ENCODE data around the gene SLC24A3.

The SLC24A3 gene

DNA sequence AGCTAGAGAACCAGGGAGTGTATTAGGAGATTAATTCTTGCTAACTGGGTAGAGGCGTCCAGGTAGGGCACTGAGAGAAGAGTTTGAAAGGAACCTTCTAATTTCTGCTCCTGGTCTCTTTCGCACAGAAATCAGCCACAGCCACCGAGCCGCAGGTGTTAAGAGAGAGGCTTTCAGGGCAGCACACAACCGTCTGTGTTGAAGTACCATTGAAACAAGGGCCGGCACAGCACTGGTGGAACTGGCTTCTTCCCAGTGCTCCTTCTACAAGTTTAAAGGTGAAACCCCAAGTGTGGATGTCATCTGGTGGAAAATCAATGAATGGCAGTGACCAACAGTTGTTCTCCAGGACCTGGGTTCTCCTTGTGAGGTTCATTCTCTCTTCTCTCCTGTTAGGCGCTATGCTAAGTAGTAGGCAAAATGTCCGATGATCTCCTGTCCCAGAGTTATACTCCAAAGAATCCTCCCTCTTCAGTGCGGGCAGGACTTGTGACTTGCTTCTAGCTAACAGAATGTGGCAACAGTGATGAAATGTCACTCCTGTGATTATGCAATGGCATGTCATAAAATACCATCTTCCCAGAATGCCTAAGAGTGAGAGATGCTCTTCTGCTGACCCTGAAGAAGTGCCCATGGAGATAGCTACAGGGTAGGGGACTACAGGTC, 530.7 kb downstream of the SLC24A3 start:
- Histone ChIP-seq H3K4me2 (ENCODE audit: low read depth, low read length, poor library complexity, severe bottlenecking) (peak overlapping the region; percentile 75), H3K79me2 (ENCODE audit: insufficient read depth, low read length) (no peaks in the 10 kb centered on the region), H3K9ac (ENCODE audit: low read depth, low read length, poor library complexity, severe bottlenecking) (peak overlapping the region; percentile 46), H3K4me3 (ENCODE audit: low read length, poor library complexity, severe bottlenecking) (peak overlapping the region; percentile 56), H3K9me2 (replicated peaks; ENCODE audit: low read depth, low read length) (no peaks in the 10 kb centered on the region), H3K27me3 (ENCODE audit: insufficient read depth, low read length, poor library complexity, severe bottlenecking) (no peaks in the 10 kb centered on the region), H3F3A (ENCODE audit: low read depth) (no peaks in the 10 kb centered on the region), H3K9me3 (ENCODE audit: insufficient read depth, low read depth, low read length) (0 out of 2 replicates have a peak, but pooled peaks cover 8% of the 10 kb centered on the region), H2AFZ (ENCODE audit: low read length) (no peak overlapping the region), H3K36me3 (ENCODE audit: insufficient read depth, low read length) (no peaks in the 10 kb centered on the region), H4K20me1 (ENCODE audit: insufficient read depth, low read length, poor library complexity, severe bottlenecking) (no peaks in the 10 kb centered on the region), H3K4me1 (ENCODE audit: insufficient read depth, low read length, poor library complexity, severe bottlenecking) (peaks cover 31% of the 10 kb centered on the region)
- TF ChIP-seq CTCF (conservative IDR thresholded peaks at IDR 0.05; ENCODE audit: low read length), result no peak
- TF ChIP-seq EZH2phosphoT487 (IDR thresholded peaks at IDR 0.05; ENCODE audit: borderline replicate concordance), result no peak

GRCh38 chr20:19743640-19743995, 531.2 kb downstream of the SLC24A3 start:
- Histone ChIP-seq H4K20me1 (ENCODE audit: insufficient read depth, low read length, poor library complexity, severe bottlenecking) (no peaks in the 10 kb centered on the region), H3K4me2 (ENCODE audit: low read depth, low read length, poor library complexity, severe bottlenecking) (peak overlapping the region; percentile 75), H3K9me2 (replicated peaks; ENCODE audit: low read depth, low read length) (no peaks in the 10 kb centered on the region), H3K9me3 (ENCODE audit: insufficient read depth, low read depth, low read length) (0 out of 2 replicates have a peak, but pooled peaks cover 8% of the 10 kb centered on the region), H2AFZ (ENCODE audit: low read length) (no peak overlapping the region), H3K27me3 (ENCODE audit: insufficient read depth, low read length, poor library complexity, severe bottlenecking) (no peaks in the 10 kb centered on the region), H3K4me3 (ENCODE audit: low read length, poor library complexity, severe bottlenecking) (peak overlapping the region; percentile 56), H3K36me3 (ENCODE audit: insufficient read depth, low read length) (no peaks in the 10 kb centered on the region), H3K79me2 (ENCODE audit: insufficient read depth, low read length) (no peaks in the 10 kb centered on the region), H3K9ac (ENCODE audit: low read depth, low read length, poor library complexity, severe bottlenecking) (peak overlapping the region; percentile 46), H3K4me1 (ENCODE audit: insufficient read depth, low read length, poor library complexity, severe bottlenecking) (peaks cover 31% of the 10 kb centered on the region), H3F3A (ENCODE audit: low read depth) (no peaks in the 10 kb centered on the region)
- no peak for TF ChIP-seq CTCF (conservative IDR thresholded peaks at IDR 0.05; ENCODE audit: low read length)

GRCh38 chr20:19745106-19745505, 532.7 kb downstream of the SLC24A3 start:
- Histone ChIP-seq H3K9me2 (replicated peaks; ENCODE audit: low read depth, low read length) (no peaks in the 10 kb centered on the region), H2AFZ (ENCODE audit: low read length) (no peak overlapping the region), H3F3A (ENCODE audit: low read depth) (no peaks in the 10 kb centered on the region), H3K9ac (ENCODE audit: low read depth, low read length, poor library complexity, severe bottlenecking) (no peak overlapping the region), H3K4me3 (ENCODE audit: low read length, poor library complexity, severe bottlenecking) (no peak overlapping the region), H4K20me1 (ENCODE audit: insufficient read depth, low read length, poor library complexity, severe bottlenecking) (no peaks in the 10 kb centered on the region), H3K4me2 (ENCODE audit: low read depth, low read length, poor library complexity, severe bottlenecking) (no peak overlapping the region), H3K9me3 (ENCODE audit: insufficient read depth, low read depth, low read length) (0 out of 2 replicates have a peak, but pooled peaks cover 8% of the 10 kb centered on the region), H3K36me3 (ENCODE audit: insufficient read depth, low read length) (no peaks in the 10 kb centered on the region), H3K4me1 (ENCODE audit: insufficient read depth, low read length, poor library complexity, severe bottlenecking) (peaks cover 31% of the 10 kb centered on the region), H3K27me3 (ENCODE audit: insufficient read depth, low read length, poor library complexity, severe bottlenecking) (no peaks in the 10 kb centered on the region), H3K79me2 (ENCODE audit: insufficient read depth, low read length) (no peaks in the 10 kb centered on the region)
- no peak for TF ChIP-seq CTCF (conservative IDR thresholded peaks at IDR 0.05; ENCODE audit: low read length)
- TF ChIP-seq EZH2phosphoT487 (IDR thresholded peaks at IDR 0.05; ENCODE audit: borderline replicate concordance), result no peak
